Measurements from ENCODE around the gene CATSPER1. TPM values are rescaled to one million over a fixed set of nuclear protein-coding genes. Genes with fewer than 3 reads are reported as not detected.
A peak's percentile ranks its signal among the peaks of the same experiment; 100 is the strongest.

Gene CATSPER1
- total RNA-seq, 1 experiment from 2014 or later, result 1.1 TPM

GRCh38 chr11:66052664-66052982 lies 26.3 kb upstream of the CATSPER1 start:
- BruUV-seq (replicated peaks), result TSS peak; percentile 72
- Histone ChIP-seq H3K79me2 (ENCODE audit: low read length) (peaks cover 37% of the 10 kb centered on the region), H3K4me1 (ENCODE audit: insufficient read depth, low read length) (peaks cover 18% of the 10 kb centered on the region), H3K9ac (ENCODE audit: low read length) (peak overlapping the region; percentile 94), H3K27me3 (ENCODE audit: low read length) (no peaks in the 10 kb centered on the region), H4K20me1 (ENCODE audit: low read length) (no peaks in the 10 kb centered on the region), H3K9me2 (replicated peaks; ENCODE audit: low read length) (no peaks in the 10 kb centered on the region), H2AFZ (ENCODE audit: low read length) (peak overlapping the region; percentile 72), H3K36me3 (ENCODE audit: low read depth, low read length) (peaks cover 30% of the 10 kb centered on the region), H3K4me2 (ENCODE audit: low read length) (peak overlapping the region; percentile 90), H3F3A (ENCODE audit: low read length, unreplicated experiment) (no peaks in the 10 kb centered on the region), H3K27ac (ENCODE audit: low read length) (peak overlapping the region; percentile 28), H3K4me3 (ENCODE audit: low read length) (peak overlapping the region; percentile 93), H3K9me3 (ENCODE audit: low read length) (no peaks in the 10 kb centered on the region)
- intact Hi-C loops (cut with micrococcal nuclease), result loop anchor here (2.0 kb wide), 1 partner anchor 50 kb away; the partner anchor contains the start of genes BANF1 and EIF1AD
- POLR2A ChIA-PET (ENCODE audit: unreplicated experiment), result no interaction called here
- no peak for ATAC-seq
- no peak for TF ChIP-seq EZH2phosphoT487 (IDR thresholded peaks at IDR 0.05; ENCODE audit: borderline replicate concordance, low read length)
- no peak for TF ChIP-seq EZH2 (IDR thresholded peaks at IDR 0.05; ENCODE audit: low read length, unreplicated experiment)
- no peak for TF ChIP-seq CTCF (conservative IDR thresholded peaks at IDR 0.05; ENCODE audit: low read depth, low read length)
- no peak for DNase-seq
- CTCF ChIA-PET, result no interaction called here

GRCh38 chr11:66051766-66052663 lies 25.7 kb upstream of the CATSPER1 start, which contains the start of gene SF3B2:
Gene SF3B2, plus strand, starts transcription at chr11:66052364. Its CDS starts 21 bp downstream, at chr11:66052385.
- Histone ChIP-seq H3K4me2 (ENCODE audit: low read length) (peak within 1 kb of the TSS; percentile 90), H3K9ac (ENCODE audit: low read length) (peak within 1 kb of the TSS; percentile 94), H3F3A (ENCODE audit: low read length, unreplicated experiment) (no peaks in the 10 kb centered on the region), H3K79me2 (ENCODE audit: low read length) (peaks cover 37% of the 10 kb centered on the region), H3K9me3 (ENCODE audit: low read length) (no peaks in the 10 kb centered on the region), H3K27ac (ENCODE audit: low read length) (peak within 1 kb of the TSS; percentile 49), H3K36me3 (ENCODE audit: low read depth, low read length) (peaks cover 25% of the 10 kb centered on the region), H3K9me2 (replicated peaks; ENCODE audit: low read length) (no peaks in the 10 kb centered on the region), H3K4me3 (ENCODE audit: low read length) (peak within 1 kb of the TSS; percentile 93), H3K4me1 (ENCODE audit: insufficient read depth, low read length) (peaks cover 18% of the 10 kb centered on the region), H2AFZ (ENCODE audit: low read length) (peak within 1 kb of the TSS; percentile 76), H3K27me3 (ENCODE audit: low read length) (no peaks in the 10 kb centered on the region), H4K20me1 (ENCODE audit: low read length) (no peaks in the 10 kb centered on the region)
- ChIA-PET POLR2A (ENCODE audit: unreplicated experiment) (interaction anchor here (0.6 kb wide), 2 partner anchors 332 to 378 kb away, joined by 3 to 16 read pairs; no protein-coding TSS in a partner anchor), CTCF (interaction anchor here (0.6 to 0.7 kb wide), 2 partner anchors 8 to 208 kb away, joined by 3 read pairs; no protein-coding TSS in a partner anchor)
- BruUV-seq (replicated peaks), result no TSS peak
- DNase-seq, result peak; percentile 99
- no peak for TF ChIP-seq EZH2phosphoT487 (IDR thresholded peaks at IDR 0.05; ENCODE audit: borderline replicate concordance, low read length)
- no peak for TF ChIP-seq EZH2 (IDR thresholded peaks at IDR 0.05; ENCODE audit: low read length, unreplicated experiment)
- no peak for TF ChIP-seq CTCF (conservative IDR thresholded peaks at IDR 0.05; ENCODE audit: low read depth, low read length)
- peak; percentile 99 for ATAC-seq
- intact Hi-C loops (cut with micrococcal nuclease), result loop anchor here (2.0 kb wide), 1 partner anchor 49 kb away; the partner anchor contains the start of genes BANF1 and EIF1AD
